IPS-NIHi7 (cell line): ENCODE data around the gene CENPF.
A peak's percentile ranks its signal among the peaks of the same experiment; 100 is the strongest.

Experiments used
- DNase-seq: peaks from one replicate; pipeline ENCODE4 v3.0.0; 2012; ENCODE audit warnings: mixed read lengths; ENCODE audit errors: extremely low spot score

Gene CENPF

DNA sequence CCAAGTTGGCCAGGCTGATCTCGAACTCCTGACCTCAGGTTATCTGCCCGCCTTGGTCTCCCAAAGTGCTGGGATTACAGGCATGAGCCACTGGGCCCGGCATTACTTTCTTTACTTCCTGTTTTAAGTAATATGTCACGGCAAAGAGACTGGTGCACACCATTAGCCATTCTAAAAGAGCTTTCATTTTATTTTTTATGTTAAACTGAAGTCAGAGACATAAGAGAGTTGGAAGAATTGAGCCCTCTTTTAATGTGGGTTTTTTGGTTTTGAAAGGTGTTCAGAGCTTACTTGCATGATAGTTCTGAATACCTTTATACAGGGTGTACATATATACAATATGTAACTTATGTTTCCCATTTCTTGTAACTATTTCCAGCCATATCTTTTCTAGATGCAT, 14.3 kb downstream of the CENPF start:
- DNase-seq, result no peak

DNA sequence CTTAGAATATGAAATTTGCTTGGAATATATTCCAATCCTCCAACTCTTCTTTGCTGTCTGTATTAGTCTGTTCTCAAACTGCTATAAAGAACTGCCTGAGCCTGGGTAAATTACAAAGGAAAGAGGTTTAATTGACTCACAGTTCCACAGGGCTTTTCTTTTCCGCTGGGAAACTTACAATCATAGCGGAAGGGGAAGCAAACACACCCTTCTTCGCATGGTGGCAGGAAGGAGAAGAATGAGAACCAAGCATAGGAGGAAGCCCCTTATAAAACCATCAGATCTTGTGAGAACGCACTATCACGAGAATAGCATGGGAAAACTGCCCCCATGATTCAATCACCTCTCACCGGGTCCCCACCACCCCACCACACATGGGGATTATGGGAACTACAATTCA, 14.8 kb downstream of the CENPF start:
- no peak for DNase-seq

GRCh38 chr1:214621236-214621635, 18.2 kb downstream of the CENPF start:
- DNase-seq, result no peak

DNA sequence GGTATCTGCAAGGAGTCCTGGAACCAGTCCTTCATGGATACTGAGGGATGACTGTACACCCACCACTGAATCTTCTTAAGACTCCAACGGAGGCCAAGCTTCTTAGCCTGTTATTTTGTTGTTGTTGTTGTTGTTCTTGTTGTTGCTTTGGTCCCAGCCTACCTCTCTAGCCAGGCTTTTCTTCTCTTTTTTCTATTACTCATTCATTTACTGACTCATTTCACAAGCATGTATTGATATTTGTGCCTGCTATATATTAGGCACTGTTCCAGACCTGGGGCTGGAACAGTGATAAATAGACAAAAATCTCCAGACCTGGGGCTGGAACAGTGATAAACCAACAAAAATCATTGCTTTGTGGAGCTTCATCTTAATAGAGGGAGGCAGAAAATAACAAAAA, 20.4 kb downstream of the CENPF start:
- DNase-seq, result no peak

- DNase-seq, result no peak
These were observed 29.1 kb downstream of the CENPF start for GRCh38 chr1:214632091-214632490.

GRCh38 chr1:214633686-214634085, 30.7 kb downstream of the CENPF start:
- no peak for DNase-seq

- no peak for DNase-seq
These were observed 31.3 kb downstream of the CENPF start for GRCh38 chr1:214634267-214634666.

- no peak for DNase-seq
These were observed 32.1 kb downstream of the CENPF start for GRCh38 chr1:214635086-214635485.

DNA sequence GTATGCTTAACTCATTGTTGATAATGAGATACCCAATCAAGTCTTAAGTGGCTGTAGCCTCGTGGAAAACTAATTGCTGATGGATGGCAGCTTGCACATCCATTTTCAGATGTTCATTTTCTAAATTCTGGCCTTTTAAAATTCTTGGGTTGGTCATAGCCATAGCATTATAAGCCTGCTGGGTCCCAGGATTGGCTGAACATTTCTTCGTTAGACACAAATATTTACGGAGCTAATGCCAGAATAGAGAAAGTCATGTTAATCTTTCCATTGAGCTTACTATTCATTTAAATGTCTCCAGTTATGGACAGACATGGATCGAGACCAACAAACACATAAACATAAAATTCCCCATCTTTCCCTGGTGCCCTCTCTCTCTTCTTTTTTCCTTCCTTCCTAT, 32.5 kb downstream of the CENPF start:
- DNase-seq, result no peak

DNA sequence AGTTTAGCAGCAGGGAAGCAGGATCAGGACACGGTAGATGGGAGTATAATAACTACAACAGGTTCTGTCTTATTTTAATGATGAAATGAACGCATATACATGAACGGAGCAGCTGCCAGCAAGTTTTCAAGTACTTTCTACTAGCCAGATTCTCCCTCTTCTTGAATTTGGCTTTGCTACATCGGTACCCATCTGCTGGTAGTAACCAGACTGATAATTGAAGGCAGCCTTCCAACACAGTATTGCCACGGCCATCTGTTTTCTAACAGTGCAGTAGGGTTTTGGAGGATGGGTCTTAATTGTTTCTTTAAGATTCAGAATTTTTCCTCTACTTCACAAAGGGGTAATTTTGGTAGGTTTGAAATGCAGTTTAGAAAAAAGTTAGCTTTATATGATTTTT, 33.4 kb downstream of the CENPF start:
- DNase-seq, result no peak

GRCh38 chr1:214637125-214637524, 34.1 kb downstream of the CENPF start:
- no peak for DNase-seq

DNA sequence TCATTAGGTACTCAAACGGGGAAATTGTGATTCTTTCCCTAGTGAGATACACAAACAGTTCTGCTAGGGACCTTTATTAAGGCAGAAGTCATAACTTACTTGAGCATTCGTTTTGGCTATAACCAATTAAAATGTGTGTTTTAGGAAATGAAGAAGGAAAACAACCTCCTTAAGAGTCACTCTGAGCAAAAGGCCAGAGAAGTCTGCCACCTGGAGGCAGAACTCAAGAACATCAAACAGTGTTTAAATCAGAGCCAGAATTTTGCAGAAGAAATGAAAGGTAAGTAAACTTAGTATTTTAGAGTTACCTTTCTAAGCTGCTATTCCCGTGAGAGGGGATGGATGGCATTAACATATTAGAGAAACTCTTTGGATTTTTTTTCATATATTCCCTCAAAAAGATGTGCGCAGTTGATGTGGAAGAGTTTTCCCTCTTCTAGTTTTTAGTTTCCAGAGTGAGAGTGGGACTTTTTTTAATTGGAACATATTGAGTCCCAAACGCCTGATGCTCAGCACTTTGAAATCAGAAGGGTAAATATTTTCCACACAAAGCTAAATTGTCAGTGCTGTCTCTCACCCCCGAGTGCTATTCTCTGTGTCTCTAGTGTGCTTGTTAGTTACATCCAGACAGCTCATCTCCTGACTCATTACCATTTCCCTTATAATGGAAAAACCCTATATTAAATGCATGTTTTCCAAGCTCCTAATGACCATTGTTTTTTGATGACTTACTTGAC, 34.9 kb downstream of the CENPF start:
- peak; percentile 44 for DNase-seq

GRCh38 chr1:214638459-214638807, 35.4 kb downstream of the CENPF start:
- DNase-seq, result no peak

DNA sequence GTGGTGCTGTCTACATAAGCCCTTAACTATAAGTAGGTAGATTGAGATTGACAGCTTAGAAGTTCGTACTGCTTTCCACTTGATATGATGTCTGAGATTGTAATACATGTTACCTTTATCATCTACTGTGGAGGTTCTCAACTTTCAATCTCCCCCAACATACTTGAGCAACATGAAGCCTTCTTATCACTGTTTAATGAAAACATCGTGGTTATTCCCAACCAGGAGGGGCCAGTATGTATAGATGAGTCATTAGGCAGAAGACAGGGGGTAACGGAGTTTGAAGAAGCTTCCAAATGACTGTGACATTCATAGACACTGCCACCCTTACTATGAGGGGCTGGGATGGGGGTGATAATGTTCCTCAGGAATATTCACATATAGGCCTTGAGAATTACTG, 36.0 kb downstream of the CENPF start:
- DNase-seq, result no peak

- no peak for DNase-seq
These were observed 37.6 kb downstream of the CENPF start for GRCh38 chr1:214640431-214641213.

GRCh38 chr1:214641214-214641895, 38.4 kb downstream of the CENPF start:
- DNase-seq, result no peak

- no peak for DNase-seq
These were observed 40.0 kb downstream of the CENPF start for GRCh38 chr1:214643030-214643429.

- DNase-seq, result no peak
These were observed 42.7 kb downstream of the CENPF start for GRCh38 chr1:214645712-214646111.

- no peak for DNase-seq
These were observed 45.8 kb downstream of the CENPF start for GRCh38 chr1:214648801-214649200.

DNA sequence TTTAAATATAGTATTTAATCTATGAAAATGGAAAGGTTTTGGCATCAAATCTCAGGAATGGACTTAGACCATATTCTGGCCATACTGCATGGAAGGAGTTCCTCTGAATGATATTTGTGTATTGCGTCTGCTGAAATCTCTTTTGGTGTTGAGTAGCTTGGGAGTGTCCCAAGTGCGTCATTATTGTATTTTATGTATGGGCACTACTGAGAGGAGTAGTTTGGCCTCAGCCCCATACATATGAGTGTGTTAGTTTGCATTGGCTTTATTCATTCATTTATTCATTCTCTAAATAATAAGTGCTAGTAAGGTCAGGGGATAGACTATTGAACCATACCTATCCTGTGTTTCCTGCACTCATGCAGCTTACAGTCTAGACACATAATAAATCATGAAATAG, 46.6 kb downstream of the CENPF start:
- no peak for DNase-seq

DNA sequence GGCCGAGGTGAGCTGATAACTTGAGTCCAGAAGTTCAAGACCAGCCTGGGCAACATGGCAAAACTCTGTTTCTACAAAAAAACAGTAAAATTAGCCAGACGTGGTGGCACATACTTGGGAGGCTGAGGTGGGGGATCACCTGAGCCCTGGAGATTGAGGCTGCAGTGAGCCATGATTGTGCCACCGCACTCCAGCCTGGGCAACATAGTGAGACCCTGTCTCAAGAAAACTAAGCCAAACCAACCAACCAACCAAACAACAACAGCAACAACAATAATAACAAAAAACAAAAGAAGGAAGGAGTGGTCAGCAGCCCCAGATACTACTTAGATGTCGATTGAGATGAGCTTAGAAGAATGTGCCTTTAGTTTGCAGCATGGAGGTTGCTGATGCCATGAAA, 47.7 kb downstream of the CENPF start:
- DNase-seq, result no peak

DNA sequence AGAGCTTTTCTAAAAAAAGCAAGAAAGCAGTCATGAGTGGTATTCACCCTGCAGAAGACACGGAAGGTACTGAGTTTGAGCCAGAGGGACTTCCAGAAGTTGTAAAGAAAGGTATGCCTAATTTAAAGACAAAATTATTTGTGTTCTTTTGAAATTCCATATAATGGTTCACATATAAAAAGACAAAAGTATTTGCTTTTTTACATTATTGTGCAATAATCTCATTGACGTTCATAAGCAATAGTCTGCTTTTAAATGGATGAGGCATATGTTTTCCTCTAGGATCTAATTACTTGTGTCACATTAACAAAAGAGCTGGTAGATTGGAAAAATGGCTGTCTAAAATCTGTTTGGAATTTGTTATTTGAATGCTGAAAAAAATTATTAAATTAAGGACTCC, 54.3 kb downstream of the CENPF start:
- no peak for DNase-seq

DNA sequence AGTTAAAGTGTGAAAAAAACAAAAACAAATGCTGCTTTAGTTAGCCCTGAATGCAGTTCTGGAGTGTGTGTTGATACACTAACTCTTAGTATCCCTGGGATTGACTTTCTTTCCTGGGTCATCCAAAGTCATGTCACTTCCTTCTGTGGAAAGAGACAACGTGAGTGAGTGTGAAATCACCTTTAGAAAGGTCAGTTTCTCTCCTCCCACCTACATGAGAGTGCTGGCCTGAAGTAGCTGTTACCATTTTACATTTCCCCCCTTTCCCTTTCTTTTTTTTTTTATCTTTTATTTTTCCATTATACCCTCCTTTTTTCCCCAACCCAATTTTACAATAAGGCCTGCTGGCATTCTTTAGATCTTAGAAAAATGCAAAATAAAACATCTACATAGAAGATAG, 55.2 kb downstream of the CENPF start:
- no peak for DNase-seq
